Left colon (tissue), 2 donors: Measurements from ENCODE around the gene PIEZO1. TPM values are rescaled to one million over a fixed set of nuclear protein-coding genes. Genes with fewer than 3 reads are reported as not detected.
"Not testable (repeated sequence)": the region's sequence is repeated elsewhere in the genome, so short reads cannot be mapped to it uniquely, and the experiment has no call there.

Experiments
- ATAC-seq: fragments of 200-7000 bp; cut with Tn5 transposase; one replicate; pipeline ENCODE4 v1.9.1; 2020; ENCODE audit warnings: mild to moderate bottlenecking, moderate library complexity
- DNase-seq, 2 donors: peaks; one replicate each; pipeline ENCODE4 v3.0.0-alpha.2; 2020
- intact Hi-C, 2 donors: fragments of 100-400 bp; cut with DNase I in 1 of 2; cut with micrococcal nuclease in 1 of 2; formaldehyde crosslinking; loops; one replicate each; pipeline versions ENCODE4 v1.11.2 to v1.14.0; 2022; cut with DNase I, micrococcal nuclease
- total RNA-seq, 2 donors: library from RNA; stranded (reverse); fragmentation: NEBNext Ultra II Directional; extraction: Animal tissue kit (Norgen Biotek cat#: 25700); gene quantifications; one replicate each; pipeline ENCODE4 v1.2.1, GENCODE V29; 2021
- donor health status: DM: no; HTN: no; CAD: no.
- donor health status: DM: yes; HTN: yes; CAD: no.

The PIEZO1 gene
- total RNA-seq, 2 donors from 2014 or later, result 118 to 146 TPM

DNA sequence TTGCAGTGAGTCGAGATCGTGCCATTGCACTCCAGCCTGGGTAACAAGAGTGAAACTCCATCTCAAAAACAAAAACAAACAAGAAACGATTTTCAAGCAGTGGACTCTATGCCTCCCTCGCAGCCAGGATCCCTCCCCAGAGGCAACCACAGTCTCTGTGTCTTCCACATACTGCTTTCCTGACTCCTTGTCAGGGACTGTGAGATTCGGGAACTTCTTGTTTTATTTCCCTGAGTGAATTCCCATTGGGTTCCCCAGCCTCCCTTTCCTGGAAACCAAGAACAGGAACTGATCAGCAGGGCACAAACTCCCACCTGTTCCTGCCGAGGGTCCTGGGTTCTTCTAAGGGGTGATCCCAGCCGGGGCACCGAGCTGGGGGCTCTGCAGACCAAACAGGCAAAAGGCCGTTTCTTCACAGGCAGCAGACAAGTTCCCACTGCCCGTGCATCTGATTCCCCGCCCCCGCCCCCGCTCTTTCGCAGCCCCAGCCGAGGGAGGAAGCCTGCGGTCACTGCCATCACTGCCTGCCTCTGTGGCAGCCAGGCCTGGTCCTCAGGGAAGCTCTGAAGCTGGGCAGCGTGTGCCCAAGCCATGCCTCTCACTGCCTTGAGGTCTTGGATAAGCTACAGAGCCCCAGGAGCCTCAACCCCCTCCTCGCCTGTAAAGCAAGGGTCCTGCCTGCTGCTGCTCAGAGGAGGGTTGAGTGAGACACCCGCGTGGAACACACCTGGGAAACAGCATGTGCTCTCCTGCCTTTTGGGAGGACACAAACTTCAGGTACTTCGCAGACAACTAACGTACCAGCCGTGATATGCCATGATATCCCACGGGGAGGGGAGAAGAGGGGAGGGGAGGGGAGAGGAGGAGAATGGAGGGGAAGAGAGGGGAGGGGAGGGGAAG is 5.5 kb upstream of the PIEZO1 start:
- DNase-seq (peak in 1 of 2 donors; percentile 65), ATAC-seq (no peak)
- intact Hi-C loops, result no loop called here

DNA sequence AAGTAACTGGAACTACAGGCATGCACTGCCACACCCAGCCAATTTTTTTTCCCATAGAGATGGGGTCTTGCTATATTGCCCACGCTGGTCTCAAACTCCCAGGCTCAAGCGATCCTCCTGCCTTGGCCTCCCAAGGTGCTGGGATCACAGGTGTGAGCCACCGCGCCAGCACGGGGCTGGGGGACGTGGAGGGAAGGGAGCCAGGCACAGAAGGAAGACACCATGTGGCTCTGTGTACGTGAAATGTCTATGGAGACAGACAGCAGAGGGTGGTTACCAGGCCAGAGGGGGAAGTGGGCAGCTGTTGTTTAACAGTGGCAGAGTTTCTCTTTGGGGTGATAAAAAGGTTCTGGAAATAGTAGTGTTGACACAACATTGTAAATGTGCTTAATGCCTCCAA is 4.6 kb upstream of the PIEZO1 start:
- no peak for DNase-seq
- no peak for ATAC-seq
- intact Hi-C loops, result loop anchor here in 1 of 2 donors (5.0 kb wide), 1 partner anchor 47 kb away; no protein-coding TSS in a partner anchor

- intact Hi-C loops, result loop anchor here in 1 of 2 donors (5.0 kb wide), 1 partner anchor 46 kb away; no protein-coding TSS in a partner anchor
- not testable (repeated sequence) for DNase-seq, ATAC-seq
Observed at GRCh38 chr16:88788749-88789148, 3.7 kb upstream of the PIEZO1 start.

- ATAC-seq, result no peak
- intact Hi-C loops, result loop anchor here in 1 of 2 donors (5.0 kb wide), 1 partner anchor 45 kb away; no protein-coding TSS in a partner anchor
- no peak for DNase-seq
Observed at GRCh38 chr16:88787579-88788314, 2.7 kb upstream of the PIEZO1 start.

DNA sequence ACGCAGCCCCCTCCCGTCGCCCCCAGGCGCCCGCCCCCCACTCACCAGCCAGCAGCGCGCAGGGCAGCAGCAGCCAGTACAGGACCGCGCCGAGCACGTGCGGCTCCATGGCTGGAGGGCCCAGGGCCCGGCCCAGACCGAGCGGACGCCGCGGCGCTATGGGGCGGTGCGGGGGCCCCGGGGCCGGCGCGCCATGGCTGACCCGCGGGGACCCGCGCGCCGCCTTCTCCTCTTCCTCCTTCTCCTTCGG is 239 bp downstream of the PIEZO1 start:
- DNase-seq, result no peak
- peak; percentile 48 for ATAC-seq
- intact Hi-C loops, result loop anchor here (5.0 kb wide), 2 partner anchors 37 to 42 kb away; no protein-coding TSS in a partner anchor

DNA sequence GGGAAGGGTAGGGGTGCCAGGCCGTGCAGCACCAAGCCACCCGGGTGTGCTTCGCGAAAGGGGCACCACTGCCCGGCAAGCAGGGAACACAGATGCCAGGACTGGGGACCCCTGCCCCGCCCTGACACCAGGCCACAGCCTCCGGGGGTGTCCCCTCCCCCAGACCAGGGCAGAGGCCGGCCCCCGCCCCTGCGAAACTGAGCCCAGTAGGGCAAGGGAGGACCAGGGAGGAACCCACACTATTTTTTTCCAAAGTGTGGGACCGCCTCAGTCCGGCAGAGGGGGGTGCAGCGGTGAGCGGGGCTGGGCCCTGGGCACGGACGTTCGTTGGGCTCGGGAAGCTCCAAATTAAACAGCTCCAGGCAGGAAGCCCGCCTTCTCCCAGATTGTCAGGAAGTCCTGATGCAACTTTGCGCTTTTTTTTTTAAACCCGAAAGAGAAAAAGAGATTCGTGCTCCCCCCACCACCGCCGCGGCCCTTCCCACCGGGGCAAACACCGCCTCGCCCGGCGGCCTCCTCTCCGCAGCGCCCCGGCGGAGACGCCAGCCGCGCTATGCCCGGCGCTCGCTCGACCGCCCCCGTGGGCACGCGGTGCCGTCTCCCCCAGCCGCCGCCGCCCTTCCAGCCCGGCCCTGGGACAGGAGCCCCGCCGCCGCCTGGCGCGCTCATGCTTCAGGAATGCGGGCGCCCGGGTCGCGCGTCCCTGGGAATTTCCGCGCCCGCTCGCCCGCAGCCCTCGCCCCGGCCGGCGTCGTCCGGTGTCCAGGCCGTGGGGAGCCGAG is 755 bp downstream of the PIEZO1 start:
- ATAC-seq (peak; percentile 61), DNase-seq (peak; percentile 79 to 80)
- intact Hi-C loops, result loop anchor here in 1 of 2 donors (5.0 kb wide), 1 partner anchor 37 kb away; no protein-coding TSS in a partner anchor

DNA sequence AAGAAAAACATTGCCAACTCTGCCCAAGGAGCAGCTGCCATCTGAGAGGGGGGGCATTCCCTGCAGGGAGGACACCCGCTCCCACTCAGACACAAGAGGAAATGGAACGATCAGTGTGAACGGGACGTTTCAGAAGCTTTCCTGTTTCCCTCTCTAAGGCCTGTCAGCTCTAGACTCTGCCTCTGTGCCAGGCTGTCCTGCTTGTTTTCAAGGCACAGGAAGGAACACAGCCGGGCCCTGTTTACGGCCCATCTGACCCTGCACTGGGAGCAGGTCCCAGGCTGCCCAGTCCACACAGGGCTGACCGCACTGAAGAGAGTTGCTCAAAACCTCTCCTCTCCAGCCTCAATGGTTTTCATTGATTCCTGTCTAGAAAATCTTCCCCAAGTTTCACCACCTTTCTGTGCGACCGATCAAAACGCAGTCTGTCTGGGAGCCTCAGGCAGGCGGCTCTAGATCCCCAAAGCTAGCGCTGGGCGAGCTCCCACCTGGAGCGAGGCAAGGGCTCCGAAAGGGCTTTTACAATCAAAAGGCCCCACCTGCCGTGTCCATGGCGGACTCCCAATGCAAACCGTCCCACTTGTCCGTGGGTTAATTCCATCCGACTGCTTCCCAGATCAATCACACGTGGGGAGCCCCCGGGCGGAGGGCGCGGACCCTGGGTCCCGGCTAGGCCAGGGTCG is 1.5 kb downstream of the PIEZO1 start:
- intact Hi-C loops, result loop anchor here in 1 of 2 donors (5.0 kb wide), 1 partner anchor 36 kb away; no protein-coding TSS in a partner anchor
- peak; percentile 35 for ATAC-seq
- peak in 1 of 2 donors; percentile 48 for DNase-seq

DNA sequence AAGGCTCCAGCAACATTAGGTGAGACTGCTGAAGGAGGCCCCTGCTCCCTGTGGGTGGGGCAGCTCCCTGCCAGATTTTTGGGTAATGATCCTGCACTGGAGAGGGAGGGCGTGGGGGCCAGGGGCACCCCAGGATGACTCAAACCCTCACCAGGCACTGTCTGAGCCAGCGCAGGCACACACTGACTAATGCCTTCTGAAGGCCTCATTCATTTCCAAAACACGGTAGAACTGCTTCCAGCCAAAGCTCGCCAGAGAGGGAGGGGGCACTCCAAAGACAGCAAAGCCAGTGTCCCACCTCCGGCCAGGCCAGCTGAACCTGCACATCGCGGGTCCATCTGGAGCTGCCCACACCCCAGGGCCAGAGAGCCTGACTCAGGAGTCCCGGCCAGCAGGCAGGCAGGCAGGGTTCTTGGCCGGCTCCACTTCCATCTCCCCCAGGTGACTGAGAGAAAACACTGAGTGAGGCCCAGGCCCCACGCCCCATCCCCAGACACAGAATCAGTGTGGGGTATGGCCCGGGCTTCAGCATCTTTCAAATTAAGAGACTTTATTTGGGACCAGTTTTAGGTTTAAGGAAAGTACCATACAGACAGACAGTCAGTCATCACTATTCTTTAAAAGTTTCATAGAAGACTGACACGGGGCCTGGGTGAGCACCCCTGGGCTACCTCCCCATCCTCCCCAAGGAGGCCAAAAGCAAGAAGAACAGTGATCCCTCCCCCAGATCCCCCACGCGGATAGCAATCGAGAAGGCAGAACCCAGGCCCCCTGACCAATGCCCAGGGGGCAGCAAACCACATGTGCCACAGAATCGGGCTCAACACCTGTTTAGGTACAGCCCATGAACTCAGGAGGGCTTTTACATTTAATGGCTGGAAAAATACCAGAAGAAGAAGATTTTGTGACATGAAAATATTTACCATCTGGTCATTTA is 2.3 kb downstream of the PIEZO1 start:
- DNase-seq, result no peak
- intact Hi-C loops, result loop anchor here in 1 of 2 donors (5.0 kb wide), 1 partner anchor 35 kb away; no protein-coding TSS in a partner anchor
- no peak for ATAC-seq

DNA sequence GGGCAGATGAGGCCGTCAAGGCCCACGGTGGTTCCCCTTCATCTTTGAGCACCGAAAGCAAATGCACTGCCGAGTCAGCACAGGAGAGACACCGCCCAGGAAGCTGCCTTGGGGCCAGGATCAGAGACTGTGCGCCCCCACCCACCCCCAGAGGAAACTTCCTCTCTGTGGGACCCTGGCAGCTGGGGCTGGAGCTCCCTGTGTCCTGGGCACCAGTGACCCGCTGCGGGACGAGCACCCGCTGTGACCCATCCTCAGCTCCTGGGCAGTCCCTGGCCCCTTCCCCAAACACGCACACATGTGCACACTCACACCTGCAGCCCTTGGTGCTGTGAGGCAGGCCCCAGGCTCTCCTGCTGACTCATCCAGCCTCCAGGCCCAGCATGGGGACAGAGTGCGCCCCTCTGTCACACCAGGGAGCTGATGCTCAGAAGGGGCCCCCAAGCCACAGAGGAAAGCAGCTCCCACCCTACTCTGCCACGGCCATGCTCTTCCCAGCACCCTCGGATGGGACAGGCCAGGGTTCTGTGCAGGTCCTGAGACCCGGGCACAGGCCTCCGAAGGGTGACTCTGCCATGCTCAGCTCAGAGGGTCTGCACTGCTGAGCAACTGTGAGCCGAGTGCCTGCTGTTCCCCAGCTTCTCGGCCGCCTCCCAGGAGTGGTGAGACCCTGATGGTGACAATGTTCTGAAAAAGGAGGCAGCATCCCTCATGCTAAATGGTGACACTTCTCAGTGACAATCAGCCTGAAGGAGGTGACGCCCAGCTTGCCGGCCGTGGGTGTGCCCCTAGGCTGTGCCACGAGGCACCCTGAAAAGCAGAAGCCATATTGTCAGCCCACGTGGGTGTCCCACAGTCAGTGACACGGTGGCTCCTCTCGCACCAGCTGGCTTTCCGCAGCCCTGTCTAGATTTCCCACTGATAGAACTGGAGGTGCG is 3.6 kb downstream of the PIEZO1 start:
- no peak for ATAC-seq

DNA sequence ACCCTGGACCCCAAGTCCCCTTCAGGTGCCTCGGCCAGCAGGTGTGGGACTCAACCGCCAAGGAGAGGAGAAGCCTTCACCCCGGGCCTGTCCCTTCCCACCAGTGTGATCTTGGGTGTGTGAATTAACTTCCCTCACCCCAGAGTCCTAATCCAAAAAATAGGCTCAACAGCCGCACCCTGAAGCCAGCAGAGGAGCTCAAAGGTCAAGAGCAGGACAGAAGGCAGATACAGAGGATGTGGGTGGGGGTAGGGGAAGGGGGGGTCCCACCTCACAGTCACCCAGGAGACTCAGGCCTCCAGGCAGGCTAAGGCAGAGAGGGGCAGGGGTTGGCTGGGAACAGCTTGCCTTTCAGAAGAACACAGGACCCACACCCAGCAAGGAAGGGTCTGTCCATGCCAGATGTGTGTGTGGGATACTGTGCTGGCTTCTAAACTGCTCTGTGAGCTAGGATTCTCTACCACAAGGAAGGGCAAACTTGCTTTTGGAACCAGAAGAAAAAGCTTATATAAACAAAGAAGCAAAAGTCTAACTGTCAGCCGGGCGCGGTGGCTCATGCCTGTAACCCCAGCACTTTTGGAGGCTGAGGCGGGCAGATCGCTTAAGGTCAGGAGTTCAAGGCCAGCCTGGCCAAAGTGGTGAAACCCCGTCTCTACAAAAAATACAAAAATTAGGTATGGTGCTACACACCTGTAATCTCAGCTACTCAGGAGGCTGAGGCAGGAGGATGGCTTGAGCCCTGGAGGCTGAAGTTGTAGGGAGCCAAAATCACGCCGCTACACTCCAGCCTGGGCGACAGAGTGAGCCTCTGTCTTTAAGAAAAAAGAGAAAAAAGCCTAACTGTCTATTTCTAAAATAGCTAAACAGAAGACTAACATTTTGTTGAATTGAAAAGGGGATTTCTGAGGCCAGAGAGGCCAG is 4.6 kb downstream of the PIEZO1 start:
- ATAC-seq, result no peak
- no peak for DNase-seq
- intact Hi-C loops, result loop anchor here in 1 of 2 donors (5.0 kb wide), 1 partner anchor 33 kb away; no protein-coding TSS in a partner anchor

More for the DNA sequence above, 3.6 kb downstream of the PIEZO1 start:
- peak; percentile 54 to 56 for DNase-seq
- intact Hi-C loops, result loop anchor here in 1 of 2 donors (5.0 kb wide), 1 partner anchor 34 kb away; no protein-coding TSS in a partner anchor

GRCh38 chr16:88779406-88780141 is 5.4 kb downstream of the PIEZO1 start:
- ATAC-seq, result no peak
- intact Hi-C loops, result loop anchor here in 1 of 2 donors (5.0 kb wide), 1 partner anchor 32 kb away; no protein-coding TSS in a partner anchor
- DNase-seq, result no peak

DNA sequence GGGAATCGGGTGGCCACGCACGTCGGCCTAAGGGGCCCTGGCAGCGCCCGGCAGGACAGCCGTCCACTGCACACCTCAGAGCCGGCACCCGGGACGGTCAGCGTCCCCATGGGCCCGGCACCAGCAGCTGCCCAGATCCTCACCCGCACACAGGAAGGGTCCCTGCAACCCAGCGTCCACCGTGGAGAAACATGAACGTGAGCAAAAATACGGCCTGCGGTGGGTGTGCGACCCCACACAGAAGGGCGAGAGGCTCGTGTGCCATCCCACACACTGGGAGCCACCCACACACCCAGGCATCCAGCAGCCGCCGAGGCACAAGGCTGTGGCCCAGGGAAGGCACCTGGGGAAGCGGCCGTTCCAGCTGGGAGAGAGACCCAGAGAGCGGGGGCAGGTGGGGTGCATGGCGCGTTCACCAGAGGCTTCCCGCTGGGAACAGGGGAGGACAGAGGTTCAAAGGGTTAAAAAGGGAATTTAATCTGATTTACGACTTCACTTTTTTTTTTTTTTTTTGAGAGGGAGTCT is 6.4 kb downstream of the PIEZO1 start:
- intact Hi-C loops, result no loop called here
- ATAC-seq, result no peak
- no peak for DNase-seq

GRCh38 chr16:88778271-88778525 is 6.8 kb downstream of the PIEZO1 start:
- DNase-seq (no peak), ATAC-seq (no peak)
- intact Hi-C loops, result no loop called here

DNA sequence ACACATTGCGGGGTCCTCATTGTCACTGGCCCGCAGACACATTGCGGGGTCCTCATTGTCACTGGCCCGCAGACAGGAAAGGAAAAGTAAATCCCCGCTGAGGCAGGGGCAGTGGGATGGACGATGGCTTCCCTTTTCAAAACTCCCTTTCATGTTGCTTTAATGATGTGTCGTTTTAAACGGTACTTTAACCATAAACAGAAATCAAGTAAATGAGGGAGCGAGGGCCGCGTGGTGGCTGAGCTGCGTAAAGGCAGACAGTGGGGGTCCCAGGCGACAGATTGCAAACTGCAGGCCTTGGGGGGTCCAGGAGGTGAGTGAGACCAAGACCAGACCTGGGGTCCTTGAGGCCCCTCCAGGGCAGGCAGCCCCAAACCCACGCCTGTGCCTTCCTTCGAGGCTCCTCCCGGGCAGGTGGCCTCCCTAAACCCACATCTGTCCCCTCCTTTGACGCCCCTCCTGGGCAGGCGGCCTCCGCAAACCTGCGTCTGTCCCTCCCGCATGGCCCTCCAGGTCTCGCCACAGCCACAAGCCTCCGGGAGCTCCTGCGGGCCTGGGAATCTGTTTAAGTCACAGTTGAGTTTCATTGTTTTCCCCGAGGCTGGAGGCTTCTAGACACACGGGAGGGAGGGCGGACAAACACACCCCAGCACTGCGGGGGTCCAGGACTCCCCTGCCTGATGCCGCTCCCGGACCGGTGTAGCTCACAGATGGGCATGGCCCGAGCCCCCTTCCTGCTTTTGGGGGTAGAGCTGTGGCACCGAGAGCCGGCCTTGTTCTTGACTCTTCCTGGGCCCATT is 7.3 kb downstream of the PIEZO1 start:
- ATAC-seq, result no peak
- intact Hi-C loops, result no loop called here
- no peak for DNase-seq
